H1 (cell line): ENCODE data around the gene CCDC169. TPM values are rescaled to one million over a fixed set of nuclear protein-coding genes. Genes with fewer than 3 reads are reported as not detected.

Experiments used
- CTCF ChIA-PET: fragments of 300-600 bp; sonication (Branson Sonifier 250); formaldehyde crosslinking; loops from one replicate; lab custom pipeline; 2021; ENCODE audit not compliant: partially characterized antibody; lab: Charles Lee
- POLR2A ChIA-PET: fragments of 300-600 bp; sonication (Branson Sonifier 250); formaldehyde crosslinking; loops from one replicate; lab custom pipeline; 2021; ENCODE audit warnings: inconsistent platforms; ENCODE audit not compliant: partially characterized antibody; lab: Charles Lee
- DNase-seq, 2 experiments: peaks; one replicate each; pipeline versions ENCODE4 v3.0.0 to v3.0.0-alpha.2; 2010 to 2022; ENCODE audit warnings: low spot score in 2 of 2, low read depth in 1 of 2, mixed read lengths in 1 of 2
- FAIRE-seq: peaks from 2 replicates; lab custom pipeline; 2011; peaks lifted over from hg19 to GRCh38; lab: Jason Lieb, UNC
- H2AFZ ChIP-seq: 2 replicates; pipeline ENCODE4 v1.8.1; 2012; ENCODE audit warnings: low read length, inconsistent platforms
- H2AK5ac ChIP-seq: 2 replicates; pipeline ENCODE4 v1.6.1; 2013; ENCODE audit warnings: low read depth, low read length
- H2BK120ac ChIP-seq: replicated peaks from 2 replicates; pipeline ENCODE3; 2013; ENCODE audit warnings: low read depth, low read length, inconsistent platforms
- H2BK12ac ChIP-seq: 2 replicates; pipeline ENCODE4 v1.6.1; 2013; ENCODE audit warnings: low read depth, low read length
- H2BK15ac ChIP-seq: 2 replicates; pipeline ENCODE4 v1.6.1; 2013; ENCODE audit warnings: low read length
- H2BK20ac ChIP-seq: 2 replicates; pipeline ENCODE4 v1.6.1; 2013; ENCODE audit warnings: low read length
- H2BK5ac ChIP-seq: 2 replicates; pipeline ENCODE4 v1.6.1; 2013; ENCODE audit warnings: low read depth, low read length
- H3K14ac ChIP-seq: 2 replicates; pipeline ENCODE4 v1.6.1; 2013; ENCODE audit warnings: inconsistent platforms; ENCODE audit not compliant: insufficient read length
- H3K18ac ChIP-seq: 2 replicates; pipeline ENCODE4 v1.6.1; 2013; ENCODE audit warnings: low read length; ENCODE audit errors: extremely low read depth
- H3K23ac ChIP-seq: 2 replicates; pipeline ENCODE4 v1.6.1; 2013; ENCODE audit warnings: inconsistent platforms; ENCODE audit not compliant: insufficient read length
- H3K23me2 ChIP-seq: 2 replicates; pipeline ENCODE4 v1.6.1; 2013; ENCODE audit warnings: low read depth, low read length
- H3K27ac ChIP-seq: 2 replicates; pipeline ENCODE4 v1.6.1; 2011; ENCODE audit warnings: low read depth, low read length, inconsistent platforms
- H3K27me3 ChIP-seq, 4 experiments: replicated peaks in 1 of 4; 1 replicate in 1 of 4; 2 replicates in 3 of 4; pipeline versions ENCODE4 v1.6.1 to v1.8.1; 2011 to 2013; ENCODE audit warnings: low read length in 3 of 4, mild to moderate bottlenecking in 3 of 4, inconsistent platforms in 2 of 4, mixed read lengths in 2 of 4, moderate library complexity in 1 of 4; ENCODE audit not compliant: control insufficient read depth in 3 of 4, insufficient read depth in 3 of 4; ENCODE audit errors: extremely low read depth in 1 of 4
- H3K36me3 ChIP-seq, 4 experiments: 2 replicates each; pipeline versions ENCODE4 v1.6.1 to v1.8.1; 2011 to 2013; ENCODE audit warnings: mild to moderate bottlenecking in 4 of 4, low read length in 3 of 4, moderate library complexity in 2 of 4, control low read depth in 1 of 4, inconsistent platforms in 1 of 4; ENCODE audit not compliant: insufficient read depth in 4 of 4, control insufficient read depth in 2 of 4
- H3K4ac ChIP-seq: replicated peaks from 2 replicates; pipeline ENCODE3; 2013; ENCODE audit warnings: low read length, low read depth, mixed read lengths, inconsistent platforms; ENCODE audit not compliant: insufficient read length
- H3K4me1 ChIP-seq, 4 experiments: replicated peaks in 1 of 4; 1 replicate in 1 of 4; 2 replicates in 3 of 4; pipeline versions ENCODE4 v1.6.1 to v1.8.1; 2011 to 2013; ENCODE audit warnings: low read length in 3 of 4, inconsistent platforms in 2 of 4, mixed read lengths in 1 of 4; ENCODE audit not compliant: insufficient read depth in 4 of 4, control insufficient read depth in 3 of 4
- H3K4me2 ChIP-seq, 2 experiments: 2 replicates each; pipeline versions ENCODE4 v1.6.1 to v1.8.1; 2011 to 2013; ENCODE audit warnings: low read depth in 2 of 2, low read length in 2 of 2, control low read depth in 1 of 2, inconsistent platforms in 1 of 2, mild to moderate bottlenecking in 1 of 2; ENCODE audit not compliant: insufficient read depth in 1 of 2
- H3K4me3 ChIP-seq, 4 experiments: fragments of 200-600, 300-600 bp in 1 of 4; sonication (generic), shearing (Covaris generic), sonication (Bioruptor Twin) in 1 of 4; 2 replicates each; pipeline versions ENCODE4 v1.5.1 to v1.8.1; 2011 to 2016; ENCODE audit warnings: low read length in 4 of 4, low read depth in 3 of 4, control low read depth in 2 of 4, inconsistent platforms in 2 of 4, mild to moderate bottlenecking in 2 of 4, mixed read lengths in 1 of 4, moderate library complexity in 1 of 4; ENCODE audit not compliant: insufficient read depth in 2 of 4; ENCODE audit errors: extremely low read depth in 1 of 4
- H3K56ac ChIP-seq: replicated peaks from 2 replicates; pipeline ENCODE3; 2013; ENCODE audit warnings: low read depth, mild to moderate bottlenecking, mixed read lengths, low read length, inconsistent platforms; ENCODE audit not compliant: insufficient read length
- H3K79me1 ChIP-seq: 2 replicates; pipeline ENCODE4 v1.6.1; 2013; ENCODE audit warnings: low read depth, low read length, control low read depth
- H3K79me2 ChIP-seq, 2 experiments: 2 replicates each; pipeline versions ENCODE4 v1.6.1 to v1.8.1; 2012 to 2013; ENCODE audit warnings: low read length in 2 of 2, mild to moderate bottlenecking in 2 of 2, inconsistent platforms in 1 of 2; ENCODE audit not compliant: insufficient read depth in 2 of 2, control insufficient read depth in 1 of 2
- H3K9ac ChIP-seq, 4 experiments: replicated peaks in 1 of 4; 1 replicate in 1 of 4; 2 replicates in 3 of 4; pipeline versions ENCODE4 v1.6.1 to v1.8.1; 2011 to 2013; ENCODE audit warnings: low read depth in 3 of 4, low read length in 3 of 4, control low read depth in 2 of 4, mild to moderate bottlenecking in 2 of 4, moderate library complexity in 2 of 4, inconsistent platforms in 1 of 4; ENCODE audit errors: extremely low read depth in 1 of 4
- H3K9me3 ChIP-seq, 2 experiments: 2 replicates each; pipeline versions ENCODE4 v1.6.1 to v1.8.1; 2012 to 2013; ENCODE audit warnings: mild to moderate bottlenecking in 2 of 2, moderate library complexity in 2 of 2, control low read depth in 1 of 2, inconsistent platforms in 1 of 2, low read depth in 1 of 2, low read length in 1 of 2, mixed read lengths in 1 of 2; ENCODE audit not compliant: insufficient read depth in 2 of 2
- H4K20me1 ChIP-seq, 2 experiments: replicated peaks in 1 of 2; 2 replicates each; pipeline versions ENCODE3 to v1.8.1; 2011 to 2013; ENCODE audit warnings: inconsistent platforms in 2 of 2, low read length in 2 of 2, mild to moderate bottlenecking in 1 of 2; ENCODE audit not compliant: insufficient read depth in 2 of 2, control insufficient read depth in 1 of 2
- H4K5ac ChIP-seq: 2 replicates; pipeline ENCODE4 v1.6.1; 2013; ENCODE audit warnings: low read length, low read depth, mixed read lengths, inconsistent platforms; ENCODE audit not compliant: insufficient read length
- H4K8ac ChIP-seq: 2 replicates; pipeline ENCODE4 v1.8.0; 2013; ENCODE audit warnings: mild to moderate bottlenecking, moderate library complexity, low read length, inconsistent platforms; ENCODE audit not compliant: insufficient read depth; ENCODE audit errors: extremely low read depth
- H4K91ac ChIP-seq: replicated peaks from 2 replicates; pipeline ENCODE3; 2013; ENCODE audit warnings: low read length, mixed read lengths, inconsistent platforms; ENCODE audit not compliant: insufficient read length
- BACH1 ChIP-seq: IDR thresholded peaks from 2 replicates; pipeline ENCODE4 v1.6.1; 2012; ENCODE audit warnings: low read length, improper control_type of control experiment
- BRCA1 ChIP-seq: IDR thresholded peaks from 2 replicates; pipeline ENCODE4 v1.6.1; 2012; ENCODE audit warnings: low read depth, low read length, improper control_type of control experiment
- EZH2 ChIP-seq: fragments of 200-600 bp; sonication (generic); IDR thresholded peaks from 2 replicates; pipeline ENCODE4 v1.7.1; 2012; ENCODE audit warnings: low read depth, mild to moderate bottlenecking, moderate library complexity, low read length, inconsistent platforms; ENCODE audit not compliant: severe bottlenecking
- SP2 ChIP-seq: IDR thresholded peaks from 2 replicates; pipeline ENCODE4 v1.6.1; 2012; ENCODE audit warnings: mild to moderate bottlenecking, low read length, inconsistent platforms
- TAF1 ChIP-seq: IDR thresholded peaks from 2 replicates; pipeline ENCODE4 v1.6.1; 2011; ENCODE audit warnings: mild to moderate bottlenecking, low read depth, low read length
- polyA plus RNA-seq, 7 experiments: library from polyadenylated mRNA; depleted of rRNA in 3 of 7; stranded (reverse) in 5 of 7; unstranded in 2 of 7; fragments of >200 nt in 5 of 7; fragments of 200-250 nt in 2 of 7; gene quantifications; 1 replicate in 5 of 7; 2 replicates in 1 of 7; 4 replicates in 1 of 7; pipeline versions ENCODE4 v1.2.1 to v1.2.3, GENCODE V29; 2011 to 2013; ENCODE audit warnings: missing spikeins in 2 of 7, mixed read lengths in 2 of 7
- total RNA-seq: library from RNA; stranded (reverse); fragmentation: NEBNext Ultra II Directional; extraction: Animal tissue kit (Norgen Biotek cat#: 25700); gene quantifications from 2 replicates; pipeline ENCODE4 v1.2.1, GENCODE V29; 2021

The CCDC169 gene
- total and polyA plus RNA-seq, 2 of the 8 experiments (the other 6 are each of a cell fraction or from before 2014, with no cell fraction given) = 7.2 to 44.0 TPM

DNA sequence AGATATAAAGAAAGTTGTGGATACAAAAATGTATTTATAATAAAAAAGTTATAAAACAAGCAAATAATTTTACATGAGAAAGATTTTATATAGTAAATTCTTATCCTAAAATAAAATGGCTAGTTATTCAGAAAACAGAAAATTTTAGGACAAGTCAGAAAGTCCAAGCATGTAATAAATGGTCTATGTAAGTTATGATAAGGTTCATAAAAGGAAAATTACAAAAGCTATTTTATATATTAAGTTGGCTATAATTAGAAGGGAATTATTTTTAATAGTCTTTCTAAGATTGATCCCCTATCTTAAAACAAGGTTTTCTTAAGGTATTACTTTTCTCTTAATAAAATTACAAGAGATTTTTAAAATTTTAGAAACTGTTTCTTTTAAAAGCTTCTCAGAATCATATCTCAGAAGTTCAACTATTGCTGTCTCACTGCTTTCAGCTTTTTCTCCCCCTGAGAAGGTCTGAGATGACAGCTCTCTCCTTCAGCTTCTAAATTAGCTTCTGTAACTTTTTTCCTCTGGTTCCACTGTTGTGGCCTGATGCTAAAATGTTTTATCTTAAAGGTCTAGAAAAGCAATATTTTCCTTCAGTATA lies 8.7 kb downstream of the CCDC169 start:
- H2BK15ac ChIP-seq = no peak overlapping the region
- H3K23me2 ChIP-seq = no peaks in the 10 kb centered on the region
- H3K36me3 ChIP-seq = peaks cover 0 to 59% (median 28%) of the 10 kb centered on the region in 4 experiments; a peak in 6 of 8 replicates
- H2AK5ac ChIP-seq = no peak overlapping the region
- H2BK5ac ChIP-seq = no peak overlapping the region
- ChIA-PET POLR2A (no interaction called here), CTCF (no interaction called here)
- H3K56ac ChIP-seq = no peak overlapping the region
- no peak overlapping the region for H3K14ac ChIP-seq
- H4K5ac ChIP-seq = no peak overlapping the region
- no peak overlapping the region for H3K18ac ChIP-seq
- no peak overlapping the region for H2BK120ac ChIP-seq
- H3K4me1 ChIP-seq = no peaks in the 10 kb centered on the region
- H3K4me3 ChIP-seq = no peak overlapping the region
- H2BK20ac ChIP-seq = no peak overlapping the region
- H2AFZ ChIP-seq = no peak overlapping the region
- no peak for FAIRE-seq
- no peaks in the 10 kb centered on the region for H4K20me1 ChIP-seq
- peaks cover 0 to 24% of the 10 kb centered on the region in 2 experiments; a peak in 3 of 4 replicates for H3K79me2 ChIP-seq
- no peak overlapping the region for H3K4ac ChIP-seq
- no peak for DNase-seq
- H3K27me3 ChIP-seq = no peaks in the 10 kb centered on the region
- no peak overlapping the region for H4K91ac ChIP-seq
- no peak overlapping the region for H3K9ac ChIP-seq
- no peak overlapping the region for H3K4me2 ChIP-seq
- H3K9me3 ChIP-seq = peaks cover 33 to 36% of the 10 kb centered on the region in 2 experiments
- peaks cover 4% of the 10 kb centered on the region; the same call in 1 of the 2 replicates for H3K79me1 ChIP-seq
- no peak overlapping the region for H4K8ac ChIP-seq
- H3K27ac ChIP-seq = no peak overlapping the region
- H2BK12ac ChIP-seq = no peak overlapping the region
- no peak overlapping the region for H3K23ac ChIP-seq
- TF ChIP-seq EZH2 = no peak
- TF ChIP-seq TAF1 = no peak
- TF ChIP-seq BRCA1 = no peak
- TF ChIP-seq SP2 = no peak
- no peak for TF ChIP-seq BACH1
